GM21381 (cell line): ENCODE measurements around the gene DHRS1.

Source experiments
- ATAC-seq: cut with Tn5 transposase; IDR thresholded peaks from one replicate; pipeline ENCODE4 v1.9.1; 2021; ENCODE audit warnings: mild to moderate bottlenecking, moderate library complexity; ENCODE audit not compliant: unreplicated experiment

The DHRS1 gene

DNA sequence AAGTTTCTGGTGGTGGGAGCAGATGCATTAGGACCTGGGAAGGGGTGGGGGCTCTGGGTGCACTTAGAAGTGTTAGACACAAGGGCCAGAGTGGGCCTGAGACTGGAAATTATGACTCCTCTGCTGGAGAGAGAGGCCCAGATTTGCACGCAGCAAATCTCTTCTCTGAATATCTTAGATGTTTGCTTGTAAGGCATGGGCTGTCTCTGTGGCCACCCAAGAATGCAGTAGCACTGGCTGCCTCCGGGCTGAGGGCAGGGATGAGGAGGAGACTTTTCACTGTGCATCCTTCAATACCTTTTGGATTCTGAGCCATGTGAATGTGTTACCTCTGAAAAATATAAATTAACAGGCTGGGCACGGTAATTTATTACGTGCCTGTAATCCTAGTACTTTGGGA lies 14.2 kb downstream of the DHRS1 start:
- no peak for ATAC-seq

- no peak for ATAC-seq
Observed at GRCh38 chr14:24284501-24285035, 15.0 kb downstream of the DHRS1 start.

DNA sequence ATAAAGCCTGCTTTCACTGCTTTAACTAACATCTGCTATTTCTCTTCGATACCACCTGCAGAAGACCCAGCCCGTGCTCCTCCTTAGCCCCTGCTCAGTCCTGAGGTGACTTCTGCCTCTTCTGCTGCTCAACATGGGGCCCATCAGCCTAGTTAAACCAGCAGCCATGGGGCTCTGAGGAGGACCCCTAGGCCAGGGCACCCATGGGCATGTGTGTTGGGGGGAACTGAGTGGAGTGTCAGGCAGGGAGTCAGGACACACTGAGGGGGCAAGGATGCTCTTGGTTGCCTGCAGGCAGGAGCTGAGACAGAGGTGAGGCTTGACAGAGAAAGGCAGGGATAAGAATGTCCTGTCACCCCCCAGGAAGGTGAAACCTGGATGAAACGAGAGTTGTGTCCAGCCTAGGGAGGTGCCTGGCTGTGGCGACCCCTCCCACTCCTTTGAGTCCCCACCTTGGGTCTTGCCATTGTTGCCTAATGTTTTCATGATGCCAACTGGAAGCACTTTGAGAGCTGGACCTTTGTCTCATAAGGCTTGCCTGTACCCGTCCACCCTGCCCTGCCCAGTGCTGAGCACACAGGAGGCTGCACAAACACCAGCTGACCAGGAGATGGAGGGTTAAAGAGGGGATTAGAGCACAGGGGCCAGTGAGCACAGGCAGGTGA lies 15.7 kb downstream of the DHRS1 start:
- no peak for ATAC-seq

DNA sequence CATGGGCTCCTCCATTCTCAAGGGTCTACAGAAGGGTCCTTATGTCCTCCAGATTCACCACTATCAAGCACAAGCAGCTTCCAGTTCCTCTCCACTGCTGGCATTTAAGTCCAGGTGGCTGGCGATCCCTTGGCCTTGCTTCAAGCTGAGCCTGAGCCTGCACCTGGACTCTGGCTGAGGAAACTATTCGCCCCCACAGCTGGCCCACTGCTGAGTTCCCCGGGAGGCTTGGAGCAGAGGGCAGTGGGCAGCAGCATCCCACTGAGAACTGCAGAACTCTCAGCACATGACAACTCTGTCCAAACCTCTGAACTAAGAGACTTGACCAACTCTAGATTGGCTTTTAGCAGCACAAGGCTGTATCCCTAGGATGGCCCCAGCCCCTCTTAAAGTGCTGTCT lies 16.8 kb downstream of the DHRS1 start:
- no peak for ATAC-seq

DNA sequence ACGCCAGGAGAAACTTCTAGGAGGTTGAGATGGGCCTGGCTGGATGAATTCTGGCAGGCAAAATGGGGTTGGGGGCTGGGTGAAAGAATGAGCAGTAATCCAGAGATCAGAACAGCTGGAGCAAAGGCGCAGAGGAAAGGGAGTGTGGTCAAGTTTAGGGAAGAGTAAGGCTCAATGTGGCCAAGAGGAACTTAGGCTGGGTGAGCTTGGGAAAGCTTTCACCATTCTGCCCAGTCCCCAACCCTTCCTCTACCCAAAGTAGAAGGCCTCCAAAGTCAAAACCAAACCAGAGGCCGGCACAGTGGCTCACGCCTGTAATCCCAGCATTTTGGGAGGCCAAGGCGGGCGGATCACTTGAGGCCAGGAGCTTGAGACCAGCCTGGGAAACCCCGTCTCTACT lies 17.9 kb downstream of the DHRS1 start:
- ATAC-seq, result no peak

DNA sequence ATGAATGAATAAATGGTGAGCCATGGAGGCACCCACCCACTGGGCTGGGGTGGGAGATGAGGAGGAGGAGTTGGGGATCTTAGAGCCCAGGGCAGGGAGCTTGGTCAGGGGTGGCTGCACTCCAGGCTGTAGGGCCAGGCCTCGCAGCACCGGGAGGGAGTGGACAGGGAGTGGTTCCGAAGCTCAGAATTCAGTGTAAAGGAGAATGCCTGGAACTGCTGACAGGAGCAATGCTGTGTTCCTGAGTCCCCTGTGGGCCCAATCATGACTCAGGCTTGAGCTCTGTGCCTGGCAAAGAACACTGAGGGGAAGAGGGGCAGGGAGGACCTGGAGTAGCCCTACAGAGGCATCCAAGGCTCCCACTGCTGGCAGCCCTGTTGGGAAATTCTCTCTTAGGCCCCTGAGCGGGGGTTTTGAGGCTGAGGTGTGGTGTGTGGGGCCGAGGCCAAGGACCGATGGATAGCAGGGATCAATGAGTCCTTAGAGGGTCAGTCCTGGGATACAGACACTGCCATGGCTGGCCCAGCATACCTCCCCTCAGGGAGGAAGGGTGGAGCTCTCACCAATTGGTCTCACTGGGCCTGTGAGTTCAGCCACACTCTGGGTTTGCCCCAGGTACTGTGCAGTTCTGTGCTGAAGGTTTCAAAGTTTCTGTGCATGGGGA lies 18.7 kb downstream of the DHRS1 start:
- ATAC-seq, result no peak

GRCh38 chr14:24279301-24280186 lies 20.0 kb downstream of the DHRS1 start:
- no peak for ATAC-seq

GRCh38 chr14:24278424-24278823 lies 21.2 kb downstream of the DHRS1 start:
- no peak for ATAC-seq

- ATAC-seq, result no peak
Observed at GRCh38 chr14:24277606-24278321, 21.8 kb downstream of the DHRS1 start.

DNA sequence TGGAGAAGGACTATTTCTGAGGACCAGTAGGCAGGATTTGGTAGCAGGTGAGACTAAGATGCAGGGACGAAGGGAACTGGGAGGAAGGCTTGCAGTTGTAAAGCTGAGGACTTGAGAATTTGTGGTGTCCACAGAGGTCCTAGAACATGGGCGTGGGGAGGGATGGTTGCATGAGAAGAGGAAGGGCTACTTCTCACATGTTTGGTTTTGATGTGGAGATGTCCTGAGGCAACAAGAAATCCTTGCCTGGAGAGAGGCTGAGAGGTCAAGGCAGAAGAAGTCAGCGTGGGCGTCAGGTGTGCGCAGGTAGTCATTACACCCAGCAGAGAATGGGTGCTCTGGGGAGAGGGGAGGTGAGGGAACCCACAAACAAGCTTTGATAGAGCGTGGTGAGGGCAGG lies 22.5 kb downstream of the DHRS1 start:
- no peak for ATAC-seq

- ATAC-seq, result peak; percentile 34
Observed at GRCh38 chr14:24274101-24274543, 25.5 kb downstream of the DHRS1 start.

GRCh38 chr14:24273422-24273998 lies 26.1 kb downstream of the DHRS1 start:
- ATAC-seq, result no peak

GRCh38 chr14:24272467-24272866 lies 27.1 kb downstream of the DHRS1 start:
- no peak for ATAC-seq

- no peak for ATAC-seq
Observed at GRCh38 chr14:24271834-24272263, 27.7 kb downstream of the DHRS1 start.

GRCh38 chr14:24271134-24271833 lies 28.3 kb downstream of the DHRS1 start, which contains the start of gene RABGGTA:
TSS of gene RABGGTA (minus strand) at chr14:24271597. CDS start at chr14:24271115, 482 bp downstream.
- ATAC-seq, result peak; percentile 84

GRCh38 chr14:24270537-24271133 lies 28.9 kb downstream of the DHRS1 start:
- ATAC-seq, result no peak

DNA sequence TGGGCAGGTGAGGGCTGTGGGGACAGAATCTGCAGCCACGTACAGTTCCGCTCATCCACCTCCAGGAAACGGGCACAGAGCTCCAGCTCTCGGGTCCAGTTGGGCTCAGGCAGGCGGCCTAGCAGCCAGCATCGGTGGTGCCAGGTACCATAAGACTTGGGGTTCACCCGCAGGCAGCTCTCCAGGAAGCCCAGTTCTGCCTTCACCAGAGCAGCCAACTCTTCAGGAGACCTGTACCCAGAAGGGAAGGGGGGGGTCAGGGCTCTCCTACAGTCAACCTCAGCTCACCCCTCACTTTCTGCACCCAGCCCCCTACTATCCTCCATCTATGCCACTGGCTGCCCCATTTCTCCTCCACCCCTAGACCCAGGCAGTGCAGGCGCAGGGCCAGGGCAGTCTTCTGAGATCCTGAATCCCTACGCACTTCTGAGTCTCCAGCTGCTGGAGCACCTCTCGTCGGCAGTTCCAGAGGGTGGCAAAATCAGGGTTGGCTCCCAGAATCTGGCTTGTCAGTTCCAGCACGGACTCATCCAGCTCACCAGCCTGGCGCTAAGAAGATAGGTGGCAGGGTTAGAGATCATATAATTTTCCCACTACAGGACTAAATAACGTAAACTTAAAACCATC lies 29.6 kb downstream of the DHRS1 start:
- no peak for ATAC-seq

DNA sequence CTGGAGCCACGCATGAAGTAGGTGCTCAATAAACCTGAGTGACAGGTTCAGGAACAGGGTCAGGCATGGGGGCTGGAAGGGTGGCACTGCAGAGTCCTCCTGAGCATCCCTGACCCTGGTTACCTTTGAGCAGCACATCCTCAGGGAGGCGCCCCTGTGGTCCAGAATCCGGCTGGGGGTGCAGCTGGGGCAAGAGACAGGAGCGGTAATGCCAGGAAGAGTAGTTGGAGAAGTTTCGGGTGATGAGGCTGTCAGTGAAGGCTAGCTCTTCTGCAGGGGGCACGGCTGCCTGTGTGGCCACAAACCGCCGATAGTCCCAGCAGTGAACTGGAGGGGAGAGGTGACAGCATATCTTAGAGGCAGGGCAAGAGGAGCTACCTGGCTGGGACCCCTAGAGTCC lies 30.2 kb downstream of the DHRS1 start:
- ATAC-seq, result no peak

- no peak for ATAC-seq
Observed at GRCh38 chr14:24268225-24268624, 31.4 kb downstream of the DHRS1 start.
